ENCODE results near the gene ENTPD3. TPM values are rescaled to one million over a fixed set of nuclear protein-coding genes. Genes with fewer than 3 reads are reported as not detected.
"Not testable (repeated sequence)": the region's sequence is repeated elsewhere in the genome, so short reads cannot be mapped to it uniquely, and the experiment has no call there.

Gene ENTPD3
- total and polyA plus RNA-seq, 2 donors from 2014 or later = 1.1 TPM

DNA sequence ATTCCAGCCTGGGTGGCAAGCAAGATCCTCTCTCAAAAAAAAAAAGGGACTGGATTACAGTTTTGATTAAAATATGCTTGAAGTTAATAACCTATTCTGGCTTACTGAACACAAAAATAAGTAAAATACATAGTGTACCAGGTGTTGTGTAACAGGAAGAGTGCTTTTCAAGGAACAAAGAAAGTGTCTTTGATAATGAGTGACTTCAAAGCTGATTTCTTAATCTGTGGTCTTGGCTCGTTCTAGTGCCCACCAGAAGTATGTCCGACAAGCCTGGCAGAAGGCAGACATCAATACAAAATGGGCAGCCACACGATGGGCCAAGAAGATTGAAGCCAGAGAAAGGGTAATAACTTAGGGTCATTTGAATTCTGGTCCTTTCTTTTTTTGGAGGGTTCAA lies 74.2 kb downstream of the ENTPD3 start:
- DNase-seq (no peak), FAIRE-seq (no peak)
- Histone ChIP-seq H3K36me3 (ENCODE audit: control insufficient read depth in 2 of 3, insufficient read depth in 3 of 3, low read length in 3 of 3) (peaks cover 9 to 44% (median 17%) of the 10 kb centered on the region in 3 donors), H3K27ac (ENCODE audit: low read depth in 2 of 2, low read length in 2 of 2) (no peak overlapping the region), H3K9me3 (ENCODE audit: control insufficient read depth in 2 of 3, insufficient read depth in 1 of 3, low read length in 3 of 3) (no peaks in the 10 kb centered on the region), H3K27me3 (ENCODE audit: control insufficient read depth, insufficient read depth, low read length) (no peaks in the 10 kb centered on the region), H3K4me1 (ENCODE audit: control insufficient read depth in 2 of 3, insufficient read depth in 2 of 3, low read depth in 1 of 3, low read length in 3 of 3) (peaks cover 8 to 10% (median 8%) of the 10 kb centered on the region in 3 donors), H3K4me3 (ENCODE audit: low read length in 3 of 3) (no peak overlapping the region), H3K9ac (ENCODE audit: low read length in 3 of 3) (no peak overlapping the region)
- intact Hi-C loops (cut with DNase I) = no loop called here
- TF ChIP-seq, protein P1, sequence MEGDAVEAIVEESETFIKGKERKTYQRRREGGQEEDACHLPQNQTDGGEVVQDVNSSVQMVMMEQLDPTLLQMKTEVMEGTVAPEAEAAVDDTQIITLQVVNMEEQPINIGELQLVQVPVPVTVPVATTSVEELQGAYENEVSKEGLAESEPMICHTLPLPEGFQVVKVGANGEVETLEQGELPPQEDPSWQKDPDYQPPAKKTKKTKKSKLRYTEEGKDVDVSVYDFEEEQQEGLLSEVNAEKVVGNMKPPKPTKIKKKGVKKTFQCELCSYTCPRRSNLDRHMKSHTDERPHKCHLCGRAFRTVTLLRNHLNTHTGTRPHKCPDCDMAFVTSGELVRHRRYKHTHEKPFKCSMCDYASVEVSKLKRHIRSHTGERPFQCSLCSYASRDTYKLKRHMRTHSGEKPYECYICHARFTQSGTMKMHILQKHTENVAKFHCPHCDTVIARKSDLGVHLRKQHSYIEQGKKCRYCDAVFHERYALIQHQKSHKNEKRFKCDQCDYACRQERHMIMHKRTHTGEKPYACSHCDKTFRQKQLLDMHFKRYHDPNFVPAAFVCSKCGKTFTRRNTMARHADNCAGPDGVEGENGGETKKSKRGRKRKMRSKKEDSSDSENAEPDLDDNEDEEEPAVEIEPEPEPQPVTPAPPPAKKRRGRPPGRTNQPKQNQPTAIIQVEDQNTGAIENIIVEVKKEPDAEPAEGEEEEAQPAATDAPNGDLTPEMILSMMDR (IDR thresholded peaks at IDR 0.05; ENCODE audit: borderline replicate concordance, extremely low read depth, insufficient read depth) = no peak

DNA sequence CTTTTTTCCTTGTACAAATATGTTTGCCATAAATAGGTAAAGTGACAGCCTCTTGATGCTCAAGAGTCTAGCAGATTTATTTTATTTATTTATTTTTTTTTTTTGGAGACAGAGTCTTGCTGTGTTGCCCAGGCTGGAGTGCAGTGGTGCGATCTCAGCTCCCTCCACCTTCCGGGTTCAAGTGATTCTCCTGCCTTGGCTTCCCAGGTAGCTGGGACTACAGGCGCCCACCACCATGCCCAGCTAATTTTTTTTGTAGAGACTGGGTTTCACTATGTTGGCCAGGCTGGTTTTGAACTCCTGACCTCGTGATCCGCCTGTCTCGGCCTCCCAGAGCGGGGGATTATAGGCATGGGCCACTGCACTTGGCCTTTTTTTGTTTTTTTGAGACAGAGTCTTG lies 75.9 kb downstream of the ENTPD3 start:
- H3K27me3 ChIP-seq (ENCODE audit: control insufficient read depth, insufficient read depth, low read length); H3K4me1 ChIP-seq (ENCODE audit: control insufficient read depth in 2 of 3, insufficient read depth in 2 of 3, low read depth in 1 of 3, low read length in 3 of 3); H3K27ac ChIP-seq (ENCODE audit: low read depth in 2 of 2, low read length in 2 of 2); H3K4me3 ChIP-seq (ENCODE audit: low read length in 3 of 3); DNase-seq; FAIRE-seq; H3K9ac ChIP-seq (ENCODE audit: low read length in 3 of 3); H3K9me3 ChIP-seq (ENCODE audit: control insufficient read depth in 2 of 3, insufficient read depth in 1 of 3, low read length in 3 of 3); intact Hi-C loops (cut with DNase I): not testable (repeated sequence)
- peaks cover 9 to 44% (median 21%) of the 10 kb centered on the region in 3 donors for H3K36me3 ChIP-seq (ENCODE audit: control insufficient read depth in 2 of 3, insufficient read depth in 3 of 3, low read length in 3 of 3)

DNA sequence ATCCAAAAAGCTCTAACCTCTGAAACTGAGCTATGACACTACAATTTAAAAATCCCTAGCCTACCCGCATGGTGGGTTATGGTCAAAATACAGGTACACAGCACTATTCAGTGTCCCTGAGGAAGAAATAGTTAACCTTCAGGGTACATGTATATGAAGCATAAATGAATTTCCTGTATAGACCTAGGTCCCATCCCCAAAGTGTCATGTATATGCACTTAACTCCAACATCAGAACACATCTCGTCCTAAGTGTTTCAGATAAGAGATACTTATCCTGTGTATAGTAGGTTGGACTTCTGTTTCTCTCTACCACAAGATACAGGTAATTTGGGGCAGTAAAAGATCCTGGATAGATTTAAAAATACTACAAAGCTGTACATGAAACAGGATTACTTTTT lies 76.6 kb downstream of the ENTPD3 start:
- intact Hi-C loops (cut with DNase I) = no loop called here
- no peak for FAIRE-seq
- no peak overlapping the region for H3K9ac ChIP-seq (ENCODE audit: low read length in 3 of 3)
- DNase-seq = no peak
- no peaks in the 10 kb centered on the region for H3K27me3 ChIP-seq (ENCODE audit: control insufficient read depth, insufficient read depth, low read length)
- peaks cover under 1 to 2% (median 1%) of the 10 kb centered on the region in 3 donors for H3K4me1 ChIP-seq (ENCODE audit: control insufficient read depth in 2 of 3, insufficient read depth in 2 of 3, low read depth in 1 of 3, low read length in 3 of 3)
- no peaks in the 10 kb centered on the region for H3K9me3 ChIP-seq (ENCODE audit: control insufficient read depth in 2 of 3, insufficient read depth in 1 of 3, low read length in 3 of 3)
- no peak overlapping the region for H3K27ac ChIP-seq (ENCODE audit: low read depth in 2 of 2, low read length in 2 of 2)
- no peak overlapping the region for H3K4me3 ChIP-seq (ENCODE audit: low read length in 3 of 3)
- H3K36me3 ChIP-seq (ENCODE audit: control insufficient read depth in 2 of 3, insufficient read depth in 3 of 3, low read length in 3 of 3) = peaks cover 4 to 42% (median 22%) of the 10 kb centered on the region in 3 donors
- TF ChIP-seq, protein P1 (IDR thresholded peaks at IDR 0.05; ENCODE audit: borderline replicate concordance, extremely low read depth, insufficient read depth) = no peak

DNA sequence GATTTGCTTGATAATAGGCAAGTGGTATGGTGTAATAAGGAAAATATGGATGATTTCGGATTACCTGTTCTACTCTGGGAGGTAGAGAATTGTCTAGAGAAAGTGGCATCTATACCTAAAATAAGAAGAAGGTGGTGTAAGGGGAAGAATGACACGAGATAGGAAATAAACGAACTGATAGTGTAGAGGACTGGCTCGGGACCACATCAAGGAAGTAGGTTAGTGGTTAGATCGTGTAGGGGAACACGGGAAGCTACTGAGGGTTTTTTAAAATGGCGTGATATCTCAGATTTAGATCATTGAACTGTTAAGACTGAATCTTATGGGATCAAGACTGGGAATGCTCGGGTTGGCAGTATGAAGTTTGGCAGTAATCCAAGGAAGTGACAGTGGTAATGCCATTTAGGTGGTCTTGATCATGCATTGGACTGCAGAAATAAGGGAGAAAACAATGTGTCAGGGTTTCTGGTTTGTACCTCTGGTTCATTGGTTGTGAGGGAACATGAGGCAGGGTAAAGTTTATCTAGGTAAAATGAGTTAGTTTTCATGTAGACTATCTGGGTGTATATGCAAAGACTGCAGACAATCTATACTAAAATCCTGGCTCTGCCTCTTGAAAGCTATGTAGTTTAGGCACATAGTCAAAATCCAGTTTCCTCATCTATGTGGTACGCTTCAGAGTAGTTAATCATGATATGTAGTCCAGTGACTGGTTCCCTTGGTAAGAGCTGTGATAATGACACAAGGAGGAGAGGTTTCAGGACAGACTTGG lies 77.5 kb downstream of the ENTPD3 start:
- H3K27ac ChIP-seq (ENCODE audit: low read depth in 2 of 2, low read length in 2 of 2) = no peak overlapping the region
- no peak for FAIRE-seq
- no peaks in the 10 kb centered on the region for H3K4me1 ChIP-seq (ENCODE audit: control insufficient read depth in 2 of 3, insufficient read depth in 2 of 3, low read depth in 1 of 3, low read length in 3 of 3)
- TF ChIP-seq, protein P1 (IDR thresholded peaks at IDR 0.05; ENCODE audit: borderline replicate concordance, extremely low read depth, insufficient read depth) = no peak
- no peaks in the 10 kb centered on the region for H3K9me3 ChIP-seq (ENCODE audit: control insufficient read depth in 2 of 3, insufficient read depth in 1 of 3, low read length in 3 of 3)
- no peak overlapping the region for H3K9ac ChIP-seq (ENCODE audit: low read length in 3 of 3)
- no peak overlapping the region for H3K4me3 ChIP-seq (ENCODE audit: low read length in 3 of 3)
- no peak for DNase-seq
- intact Hi-C loops (cut with DNase I) = no loop called here
- H3K36me3 ChIP-seq (ENCODE audit: control insufficient read depth in 2 of 3, insufficient read depth in 3 of 3, low read length in 3 of 3) = peaks cover 4 to 34% (median 20%) of the 10 kb centered on the region in 3 donors
- H3K27me3 ChIP-seq (ENCODE audit: control insufficient read depth, insufficient read depth, low read length) = no peaks in the 10 kb centered on the region

All from kidney (tissue), 14 donors.